HG03442 (cell line): Measurements from ENCODE around the gene MAP3K6.

Source experiments
- ATAC-seq: cut with Tn5 transposase; IDR thresholded peaks from one replicate; pipeline ENCODE4 v1.9.1; 2021; ENCODE audit warnings: mild to moderate bottlenecking, moderate library complexity; ENCODE audit not compliant: unreplicated experiment

MAP3K6 gene

DNA sequence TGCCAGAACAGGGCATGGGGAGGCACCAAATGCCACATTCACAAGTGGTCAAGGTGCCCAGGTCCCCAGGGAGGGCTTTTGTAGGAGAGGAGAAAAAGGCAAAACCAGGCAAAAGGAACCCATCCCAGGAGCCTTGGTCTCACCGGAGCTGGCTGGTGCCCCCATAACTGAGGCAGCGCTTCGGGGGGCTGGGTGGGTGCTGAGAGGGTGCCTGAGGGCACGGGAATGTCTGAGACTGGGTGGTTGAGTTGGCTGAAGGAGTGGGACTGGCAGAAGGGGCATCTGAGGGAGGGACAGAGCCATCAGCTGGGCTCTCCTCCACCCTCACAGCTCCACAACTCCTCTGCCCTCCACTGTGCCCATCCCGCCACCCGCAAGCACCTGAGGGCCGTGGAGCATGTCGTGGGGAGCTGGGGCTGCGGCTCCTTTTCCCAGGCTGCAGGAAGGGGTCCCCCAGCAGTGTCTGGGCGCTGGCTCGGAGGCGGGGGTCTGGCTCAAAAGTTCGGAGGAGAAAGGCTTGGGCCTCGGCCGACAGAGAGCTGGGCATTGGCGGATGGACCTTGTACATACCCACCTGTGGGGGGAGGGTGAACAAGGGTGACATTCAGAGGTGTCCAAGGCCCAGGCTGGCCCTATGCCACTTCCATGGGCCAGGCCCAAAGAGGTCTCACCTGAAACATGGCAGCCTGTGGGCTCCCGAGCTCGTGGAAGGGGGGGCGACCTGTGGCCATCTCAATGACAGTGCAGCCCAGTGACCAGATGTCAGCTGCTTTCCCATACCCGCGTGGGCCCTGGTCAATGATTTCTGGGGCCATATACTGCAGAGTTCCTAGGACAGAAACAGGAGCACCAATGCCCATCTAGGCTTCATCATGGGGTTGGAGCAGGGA is 8.5 kb downstream of the MAP3K6 start:
- ATAC-seq, result no peak

DNA sequence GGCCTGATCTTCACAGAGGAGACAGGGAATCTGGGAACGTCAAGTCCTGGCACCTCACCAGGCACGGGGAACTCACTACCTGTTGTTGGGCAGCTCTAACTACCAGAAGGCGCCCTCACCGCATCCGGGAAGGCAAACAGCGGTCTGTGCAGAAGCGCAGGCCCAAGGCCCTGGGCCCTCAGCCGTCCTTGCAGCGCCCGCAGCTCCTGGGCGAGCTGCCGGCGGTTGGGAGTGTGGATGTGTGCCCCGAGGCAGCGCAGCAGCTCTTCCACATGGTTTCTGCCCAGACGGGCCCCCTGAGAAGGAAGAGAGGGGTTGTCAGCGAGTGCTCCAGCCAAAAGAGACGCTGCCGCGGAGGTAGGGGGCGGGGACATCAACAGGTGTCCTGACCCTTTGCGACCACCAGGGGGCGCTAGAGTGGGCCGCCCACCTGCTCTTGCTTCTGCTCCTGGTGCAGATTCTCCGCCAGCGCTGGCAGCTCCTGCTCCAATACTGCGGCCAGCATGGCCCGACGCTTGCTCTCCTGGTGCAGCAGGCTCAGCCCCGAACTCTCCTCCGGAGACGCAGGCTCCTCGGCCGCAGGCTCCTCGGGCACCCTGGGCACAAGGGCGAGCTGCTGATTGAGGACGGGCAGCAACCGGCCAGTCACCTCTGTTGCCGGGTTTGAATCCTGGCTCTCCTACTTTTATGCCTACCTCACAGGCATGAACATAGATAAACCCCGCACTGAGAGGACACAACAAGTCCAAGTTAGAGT is 9.3 kb downstream of the MAP3K6 start:
- ATAC-seq, result no peak

DNA sequence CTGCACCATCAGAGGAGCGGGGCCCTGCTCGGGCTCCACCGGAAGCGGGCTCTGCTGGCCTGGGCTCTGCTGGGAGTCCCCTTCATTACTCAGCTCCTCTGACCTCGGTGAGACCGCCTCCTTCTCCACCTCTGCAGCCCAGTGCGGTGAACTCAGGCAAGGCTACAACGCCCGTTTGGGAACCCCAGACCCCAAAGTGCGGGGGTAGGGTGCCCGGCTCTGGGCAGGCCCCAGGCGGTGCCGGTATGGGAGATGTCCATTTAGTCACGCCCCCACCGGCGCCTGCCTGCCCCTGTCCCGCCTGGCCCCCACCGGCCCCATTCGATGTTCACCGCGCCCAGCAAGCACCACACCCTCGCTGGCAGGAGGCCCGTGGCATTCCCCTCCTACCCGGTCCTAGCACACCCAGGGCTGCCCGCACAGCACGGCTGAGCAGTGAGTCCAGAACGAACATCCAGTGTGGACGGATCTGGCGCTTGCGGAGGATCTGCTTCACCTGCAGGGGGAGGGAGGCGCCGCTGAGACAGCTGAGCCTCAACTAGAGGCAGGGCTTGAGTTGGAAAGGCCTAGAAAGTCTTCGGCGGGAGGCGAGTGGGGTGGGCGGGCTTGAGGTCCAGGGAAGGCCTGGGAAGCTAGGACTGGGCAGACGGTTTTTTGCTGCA is 10.0 kb downstream of the MAP3K6 start:
- ATAC-seq, result no peak

DNA sequence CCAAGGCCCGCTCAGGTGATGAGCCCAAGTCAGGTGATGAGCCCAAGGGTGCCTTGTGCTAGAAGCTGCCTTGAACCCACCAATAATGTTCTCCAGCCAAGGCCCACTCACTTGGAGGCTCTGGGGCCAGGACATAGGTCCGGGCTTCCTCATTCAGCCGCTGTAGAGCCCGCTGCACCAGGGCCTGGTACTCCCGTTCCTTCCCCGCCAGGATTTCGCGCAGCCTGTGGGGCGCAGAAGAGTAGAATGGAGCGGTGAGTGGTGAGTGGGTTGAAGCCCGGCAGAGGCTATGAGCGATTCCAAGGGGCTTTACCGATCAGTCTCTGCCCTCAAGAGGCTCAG is 10.5 kb downstream of the MAP3K6 start:
- ATAC-seq, result no peak

DNA sequence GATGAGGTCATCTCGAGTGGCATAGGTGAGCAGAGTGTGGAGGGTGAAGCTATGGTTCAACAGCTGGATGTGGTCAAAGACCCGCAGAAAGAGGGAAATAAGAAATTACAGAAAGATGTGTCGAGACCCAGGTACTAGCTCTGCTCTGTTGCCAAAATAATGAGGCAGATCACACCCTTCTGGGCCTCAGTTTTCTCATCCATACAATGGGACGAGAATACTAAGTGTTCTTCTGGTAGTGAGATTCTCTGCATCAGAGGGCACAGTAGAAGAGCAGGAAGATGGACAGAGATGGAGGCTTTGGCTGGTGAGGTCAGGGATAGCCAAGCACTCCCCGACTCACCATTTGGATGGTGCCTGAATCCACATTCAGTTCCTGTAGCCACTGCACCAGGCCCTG is 11.1 kb downstream of the MAP3K6 start:
- no peak for ATAC-seq

DNA sequence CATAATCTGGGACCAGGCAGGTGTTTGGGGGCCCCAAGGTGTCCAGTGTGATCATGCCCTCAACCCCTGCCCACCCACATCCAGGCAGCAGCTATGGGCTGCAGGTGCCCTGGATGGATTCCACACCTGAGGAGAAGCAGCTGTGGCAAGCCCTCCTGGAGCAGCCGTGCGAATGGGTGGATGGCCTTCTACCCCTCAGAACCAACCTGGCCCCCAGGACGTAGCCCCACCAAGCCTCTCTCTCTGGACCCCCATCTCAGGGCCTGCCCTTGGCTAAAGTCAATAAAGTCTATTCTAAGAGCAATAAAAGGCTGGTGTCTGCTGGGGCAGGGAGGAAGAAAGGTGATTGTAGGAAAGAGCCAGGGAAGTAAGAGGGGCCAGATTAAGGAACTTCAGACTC is 13.1 kb downstream of the MAP3K6 start:
- no peak for ATAC-seq

DNA sequence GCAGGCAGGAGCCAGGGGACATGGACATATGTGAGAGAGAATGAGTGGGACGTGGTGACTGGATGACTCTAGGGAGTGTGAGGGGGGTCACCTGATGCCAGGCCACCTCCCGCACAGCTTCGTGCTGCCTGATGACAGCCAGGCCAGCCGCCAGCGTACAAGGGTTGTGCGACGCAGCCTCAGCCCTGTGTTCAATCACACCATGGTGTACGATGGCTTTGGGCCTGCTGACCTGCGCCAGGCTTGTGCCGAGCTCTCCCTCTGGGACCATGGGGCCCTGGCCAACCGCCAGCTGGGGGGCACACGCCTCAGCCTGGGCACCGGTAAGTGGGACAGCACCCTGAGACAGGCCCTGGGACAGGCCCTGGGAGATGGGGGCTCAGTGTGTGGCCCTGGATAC is 13.6 kb downstream of the MAP3K6 start:
- no peak for ATAC-seq

DNA sequence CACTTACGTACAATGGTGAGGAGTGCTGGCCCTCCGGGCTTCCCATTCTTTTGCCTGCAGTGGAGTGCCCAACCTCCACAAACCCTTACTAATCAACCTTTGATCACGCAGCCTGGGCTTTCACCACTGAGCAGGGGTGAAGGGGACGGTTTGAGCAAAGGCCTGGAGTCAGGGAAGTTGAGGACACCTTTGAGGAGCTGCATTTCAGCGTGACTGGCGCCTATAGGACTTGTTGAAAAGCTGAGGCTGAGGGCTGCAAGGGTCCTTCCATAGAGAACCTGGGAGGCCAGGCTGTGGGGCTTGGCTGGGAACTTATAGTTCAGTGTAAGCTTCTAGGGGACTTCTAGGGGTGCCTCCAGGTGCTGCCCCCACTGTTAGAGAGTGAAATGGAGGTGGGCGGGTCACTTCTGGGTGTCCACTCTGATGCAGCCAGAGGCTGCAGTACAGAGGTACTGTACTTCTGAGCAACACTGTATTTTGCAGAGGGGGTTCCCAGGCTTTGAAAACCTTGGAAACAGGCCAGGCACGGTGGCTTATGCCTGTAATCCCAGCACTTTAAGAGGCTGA is 15.1 kb downstream of the MAP3K6 start:
- no peak for ATAC-seq

DNA sequence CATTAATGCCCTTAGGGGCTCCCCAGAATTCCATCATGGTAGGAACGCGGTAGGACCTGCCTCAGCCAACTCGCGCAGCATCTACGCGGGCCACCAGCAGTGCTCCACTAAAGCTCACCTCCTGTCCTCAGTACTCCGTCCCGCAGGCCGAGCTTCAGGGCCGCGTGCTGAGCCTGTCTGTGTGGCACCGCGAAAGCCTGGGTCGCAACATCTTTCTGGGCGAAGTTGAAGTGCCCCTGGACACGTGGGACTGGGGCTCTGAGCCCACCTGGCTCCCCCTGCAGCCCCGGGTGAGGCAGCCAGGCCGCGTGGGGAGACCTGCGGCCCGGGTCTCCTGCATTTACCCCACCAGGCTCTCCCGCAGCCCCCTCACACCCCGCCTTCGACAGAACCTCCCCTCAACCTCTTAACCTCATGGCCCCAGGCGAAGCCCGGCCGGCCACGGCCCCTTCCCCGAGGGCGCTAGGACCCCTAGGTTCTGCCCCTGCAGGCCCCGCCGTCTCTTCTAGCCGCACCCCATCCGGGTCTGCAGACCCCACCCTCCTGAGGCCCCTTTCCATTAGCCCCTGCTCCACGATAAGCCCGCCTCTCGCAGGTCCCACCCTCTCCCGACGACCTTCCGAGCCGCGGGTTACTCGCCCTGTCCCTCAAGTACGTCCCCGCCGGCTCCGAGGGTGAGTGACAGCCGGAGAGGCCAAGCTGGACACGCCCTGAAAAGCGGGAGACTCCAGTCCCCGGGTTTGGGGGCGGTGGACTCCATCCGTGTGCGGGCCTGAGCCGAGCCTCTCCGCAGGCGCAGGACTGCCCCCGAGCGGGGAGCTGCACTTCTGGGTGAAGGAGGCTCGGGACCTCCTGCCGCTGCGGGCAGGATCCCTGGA is 15.9 kb downstream of the MAP3K6 start:
- ATAC-seq, result no peak

DNA sequence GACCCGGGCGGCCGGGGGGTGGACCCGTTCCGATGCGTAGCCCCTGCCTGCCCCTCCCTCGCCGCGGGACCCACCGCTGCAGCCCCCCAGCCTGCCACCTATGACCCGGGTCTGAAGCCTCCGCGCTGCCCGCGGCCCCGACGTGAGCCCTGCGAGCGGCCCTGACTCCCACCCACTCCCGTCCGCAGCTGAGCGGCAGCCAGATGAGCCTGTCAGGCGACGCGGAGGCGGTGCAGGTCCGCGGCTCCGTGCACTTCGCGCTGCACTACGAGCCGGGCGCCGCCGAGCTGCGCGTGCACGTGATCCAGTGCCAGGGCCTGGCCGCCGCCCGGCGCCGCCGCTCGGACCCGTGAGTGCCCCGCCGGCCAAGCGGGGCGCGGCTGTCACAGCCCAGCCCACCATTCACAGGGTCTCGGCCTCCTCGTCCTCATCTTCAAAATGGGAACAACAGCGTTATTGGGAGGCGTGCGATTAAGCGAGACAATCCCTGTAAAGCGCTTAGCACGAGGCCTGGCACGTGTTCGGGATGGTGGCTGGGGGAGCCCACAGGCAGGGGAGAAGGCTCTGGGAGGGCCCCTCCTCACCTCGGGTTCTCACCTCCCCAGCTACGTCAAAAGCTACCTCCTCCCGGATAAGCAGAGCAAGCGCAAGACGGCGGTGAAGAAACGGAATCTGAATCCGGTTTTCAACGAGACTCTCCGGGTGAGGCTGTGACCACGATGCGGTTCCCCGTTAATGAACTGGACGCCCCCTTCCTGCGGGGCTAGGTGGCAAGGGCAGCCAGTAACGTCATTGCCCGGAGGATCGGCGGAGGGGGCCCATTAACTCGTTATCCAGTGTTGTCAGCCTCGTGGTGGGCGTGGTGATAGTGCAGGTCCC is 16.7 kb downstream of the MAP3K6 start:
- no peak for ATAC-seq

DNA sequence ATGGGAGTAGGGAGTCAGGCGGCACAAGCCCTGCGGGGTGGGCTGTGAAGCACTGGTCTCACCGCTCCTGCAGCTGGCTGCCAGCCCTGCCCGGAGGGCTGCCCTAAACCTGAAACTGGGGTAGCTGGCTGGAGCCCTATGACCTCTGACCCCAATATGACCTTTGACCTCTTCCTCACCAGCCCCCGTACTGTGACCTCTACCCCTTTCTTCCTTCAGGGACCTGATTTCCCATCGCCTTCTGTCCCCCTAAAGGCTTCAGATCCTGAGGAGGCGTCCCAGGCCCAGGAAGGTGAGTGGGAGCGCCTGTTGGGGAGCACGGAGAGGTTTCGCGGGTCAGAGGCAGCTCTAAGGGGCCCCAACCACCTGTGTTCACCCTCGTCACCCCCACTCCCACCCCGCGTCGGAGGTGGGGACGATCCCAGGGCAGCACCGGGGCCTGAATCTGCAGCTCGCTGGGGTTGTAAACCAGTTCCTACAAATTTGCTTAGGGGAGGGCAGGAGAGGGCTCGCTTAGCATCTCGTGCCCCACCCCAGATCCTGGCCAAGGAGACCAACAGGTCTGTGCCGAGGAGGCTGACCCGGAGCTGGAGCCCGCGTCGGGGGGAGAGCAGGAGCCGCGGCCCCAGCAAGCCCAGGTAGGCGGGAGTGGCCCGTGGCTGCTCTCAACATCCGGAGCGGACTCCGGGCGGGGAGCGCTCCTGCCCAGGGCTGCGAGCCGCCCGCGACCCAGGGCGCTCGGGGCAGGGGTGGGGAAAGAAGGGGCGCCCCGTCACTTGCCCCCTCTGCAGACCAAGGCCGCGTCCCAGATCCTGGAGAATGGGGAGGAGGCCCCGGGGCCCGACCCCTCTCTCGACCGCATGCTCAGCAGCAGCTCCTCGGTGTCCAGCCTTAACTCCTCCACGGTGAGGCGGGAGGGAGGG is 17.6 kb downstream of the MAP3K6 start:
- ATAC-seq, result no peak

DNA sequence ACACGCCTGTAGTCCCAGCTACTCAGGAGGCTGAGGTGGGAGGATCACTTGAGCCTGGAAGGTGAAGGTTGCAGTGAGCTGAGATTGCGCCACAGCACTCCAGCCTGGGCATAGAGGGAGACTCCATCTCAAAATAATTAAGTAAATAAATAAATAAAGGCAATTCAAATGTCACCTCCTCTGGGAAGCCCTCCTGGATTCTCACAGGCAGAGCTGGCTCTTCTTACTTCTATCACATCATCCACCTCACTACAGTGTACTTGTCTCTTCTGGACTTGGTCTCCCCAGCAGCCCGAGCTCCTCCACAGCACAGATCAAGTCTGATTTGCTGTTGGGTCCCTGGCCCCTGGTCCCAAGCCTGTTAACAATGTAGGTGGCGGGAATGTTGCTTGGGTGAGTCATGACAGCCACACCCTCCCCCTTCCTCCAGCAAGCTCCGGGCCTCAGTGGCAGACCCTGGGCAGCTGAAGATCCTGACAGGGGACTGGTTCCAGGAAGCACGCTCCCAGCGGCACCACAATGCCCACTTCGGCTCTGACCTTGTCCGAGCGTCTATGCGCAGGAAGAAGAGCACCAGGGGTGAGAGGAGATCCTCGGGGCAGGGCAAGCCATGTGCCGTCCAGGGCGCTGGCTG is 19.7 kb downstream of the MAP3K6 start:
- ATAC-seq, result no peak

DNA sequence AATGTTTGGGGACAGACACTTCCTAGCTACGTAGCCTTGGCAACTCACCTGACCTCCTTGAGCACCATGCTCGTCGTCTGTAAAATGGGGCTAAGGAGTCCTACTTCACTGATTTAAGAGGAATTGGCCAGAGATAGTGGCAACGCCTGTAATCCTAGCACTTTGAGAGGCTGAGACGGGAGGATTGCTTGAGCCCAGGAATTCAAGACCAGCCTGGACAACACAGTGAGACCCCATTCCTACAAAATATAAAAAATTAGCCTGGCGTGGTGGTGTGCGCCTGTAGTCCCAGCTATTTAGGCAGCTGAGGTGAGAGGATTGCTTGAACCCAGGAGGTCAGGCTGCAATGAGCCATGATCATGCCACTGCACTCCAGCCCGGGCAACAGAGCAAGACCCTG is 20.4 kb downstream of the MAP3K6 start:
- no peak for ATAC-seq

DNA sequence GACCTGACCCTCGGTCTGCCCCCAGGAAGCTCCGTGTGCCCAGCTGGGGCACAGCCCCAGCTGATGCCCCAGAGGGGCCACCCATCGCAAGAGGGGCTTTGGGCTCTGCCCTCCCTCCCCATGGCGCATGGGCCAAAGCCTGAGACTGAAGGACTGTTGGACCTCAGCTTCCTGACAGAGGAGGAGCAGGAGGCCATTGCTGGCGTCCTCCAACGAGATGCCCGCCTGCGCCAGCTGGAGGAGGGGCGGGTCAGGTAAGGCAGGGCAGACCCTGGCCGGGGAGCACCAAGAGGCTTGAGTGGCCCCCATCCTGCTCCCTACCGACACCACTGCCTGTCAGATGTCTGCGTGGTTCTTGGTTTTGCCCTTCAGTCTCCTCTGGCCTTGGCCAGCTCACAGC is 21.5 kb downstream of the MAP3K6 start:
- no peak for ATAC-seq

DNA sequence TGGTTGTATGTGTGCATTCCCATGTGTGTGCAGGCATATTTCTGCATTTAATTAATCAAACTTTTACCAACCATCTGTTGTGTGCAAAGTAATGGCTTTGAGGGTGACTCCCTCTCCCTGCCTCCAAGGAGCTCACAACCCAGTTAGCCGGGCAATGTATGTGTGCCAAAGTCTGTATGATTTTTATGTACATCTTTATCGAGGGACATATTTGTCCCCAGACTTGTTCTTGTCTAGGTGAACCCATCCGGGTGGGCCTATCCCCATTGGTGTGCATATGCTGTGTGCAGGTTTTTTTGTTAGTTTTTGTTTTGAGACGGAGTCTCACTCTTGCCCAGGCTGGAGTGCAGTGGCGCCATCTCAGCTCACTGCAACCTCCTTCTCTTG is 23.1 kb downstream of the MAP3K6 start:
- ATAC-seq, result no peak

DNA sequence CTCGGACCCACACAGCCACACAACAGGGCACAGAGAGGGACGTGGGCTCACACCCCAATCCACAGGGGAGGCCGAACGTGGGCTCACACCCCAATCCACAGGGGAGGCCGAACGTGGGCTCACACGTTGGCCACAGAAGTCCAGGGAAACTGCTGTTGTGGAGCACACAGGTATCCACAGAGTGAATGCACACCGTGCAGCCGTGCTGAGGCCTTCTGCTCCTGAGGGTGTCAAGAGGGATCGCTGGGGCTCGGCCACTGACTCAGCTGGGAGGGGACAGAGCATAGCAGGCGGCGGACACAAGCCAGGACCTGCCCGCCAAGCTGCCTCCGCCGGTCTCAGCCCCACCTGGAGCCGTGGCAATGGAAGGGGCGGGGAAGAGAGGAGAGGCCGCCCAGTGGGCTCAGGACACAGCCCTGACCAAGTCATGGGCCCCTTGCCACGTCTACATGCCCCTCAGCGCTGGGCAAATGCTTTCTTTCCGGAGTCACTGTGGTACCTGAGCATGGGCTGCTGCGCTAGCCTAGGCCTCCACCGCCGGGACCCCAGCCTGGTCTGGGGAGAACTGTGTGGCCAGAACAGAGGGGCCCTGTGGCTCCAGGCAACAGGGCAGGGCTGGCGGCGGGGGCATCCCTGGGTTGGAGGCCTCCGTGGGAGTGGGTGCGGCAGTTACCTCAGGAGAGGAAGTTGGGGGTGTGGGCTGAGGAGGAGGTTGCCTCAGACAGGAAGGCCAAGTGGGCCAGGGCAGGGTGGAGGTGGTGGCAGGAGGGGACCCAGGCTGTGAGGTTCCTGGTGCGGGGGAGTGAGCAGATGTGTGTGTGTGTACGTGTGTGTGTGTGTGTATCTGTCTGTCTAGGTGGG is 23.8 kb downstream of the MAP3K6 start:
- ATAC-seq, result peak; percentile 34

DNA sequence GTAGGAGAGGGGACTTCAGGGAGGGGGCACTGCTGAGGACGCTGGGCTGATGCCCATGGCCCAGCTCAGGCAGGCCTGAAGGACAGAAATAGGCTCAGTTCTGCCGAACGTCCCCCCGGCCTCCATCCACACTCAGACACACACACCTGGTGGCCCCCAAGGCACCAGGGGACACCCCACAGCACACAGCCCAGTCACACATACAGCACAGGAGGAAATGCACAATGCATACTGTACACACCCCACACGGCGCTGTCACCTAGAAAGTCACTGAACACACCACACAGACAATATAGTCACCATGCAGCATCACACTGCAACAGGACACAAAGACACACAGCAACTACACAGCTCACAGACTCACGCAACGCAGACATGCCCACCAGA is 24.4 kb downstream of the MAP3K6 start:
- ATAC-seq, result no peak
